HepG2 (cell line): ENCODE results near the gene CALR. TPM values are rescaled to one million over a fixed set of nuclear protein-coding genes. Genes with fewer than 3 reads are reported as not detected.

Source experiments
- CEBPZ ChIP-seq: IDR thresholded peaks from 2 replicates; pipeline ENCODE4 v1.6.1; 2012; ENCODE audit warnings: low read length, improper control_type of control experiment
- CREB1 ChIP-seq, 2 experiments: fragments of 450-650 bp in 1 of 2; IDR thresholded peaks; 2 replicates each; pipeline ENCODE4 v1.6.1; 2016 to 2017; ENCODE audit warnings: control low read depth in 1 of 2, mild to moderate bottlenecking in 1 of 2, missing compliant biosample characterization in 1 of 2, missing genetic modification characterization in 1 of 2
- FLYWCH1 ChIP-seq: sonication (generic); formaldehyde crosslinking; IDR thresholded peaks from 2 replicates; pipeline ENCODE4 v1.8.1; 2023; ENCODE audit warnings: mild to moderate bottlenecking, missing genetic modification reagents
- GATAD2A ChIP-seq: IDR thresholded peaks from 2 replicates; pipeline ENCODE4 v1.6.1; 2016
- ISX ChIP-seq: sonication (generic); formaldehyde crosslinking; conservative IDR thresholded peaks from 2 replicates; pipeline ENCODE4 v1.5.0; 2020; ENCODE audit warnings: missing genetic modification reagents
- KLF13 ChIP-seq: sonication (generic); formaldehyde crosslinking; IDR thresholded peaks from 2 replicates; pipeline ENCODE4 v1.4.0; 2020; ENCODE audit warnings: mild to moderate bottlenecking, missing genetic modification reagents
- KMT2B ChIP-seq: IDR thresholded peaks from 2 replicates; pipeline ENCODE4 v1.6.1; 2016; ENCODE audit warnings: missing genetic modification reagents, missing compliant biosample characterization
- MIXL1 ChIP-seq: IDR thresholded peaks from 2 replicates; pipeline ENCODE4 v1.6.1; 2016
- MTF1 ChIP-seq: sonication (generic); formaldehyde crosslinking; IDR thresholded peaks from 2 replicates; pipeline ENCODE4 v1.5.0; 2020; ENCODE audit warnings: missing genetic modification reagents
- NAIF1 ChIP-seq: sonication (generic); formaldehyde crosslinking; IDR thresholded peaks from 2 replicates; pipeline ENCODE4 v1.5.0; 2020; ENCODE audit warnings: mild to moderate bottlenecking, missing genetic modification reagents, borderline replicate concordance
- NFIC ChIP-seq: IDR thresholded peaks from 2 replicates; pipeline ENCODE4 v1.6.1; 2012; ENCODE audit warnings: mild to moderate bottlenecking, low read length, inconsistent platforms
- RFXANK ChIP-seq: IDR thresholded peaks from 2 replicates; pipeline ENCODE4 v1.6.1; 2016
- SIN3A ChIP-seq: IDR thresholded peaks from 2 replicates; pipeline ENCODE4 v1.6.1; 2011; ENCODE audit warnings: low read depth, mild to moderate bottlenecking, control low read depth, low read length, borderline replicate concordance
- SMARCC2 ChIP-seq: fragments of 450-650 bp; IDR thresholded peaks from 2 replicates; pipeline ENCODE4 v1.6.1; 2017; ENCODE audit warnings: antibody characterized with exemption, mild to moderate bottlenecking
- ZHX1 ChIP-seq: sonication (generic); formaldehyde crosslinking; IDR thresholded peaks from 2 replicates; pipeline ENCODE4 v1.8.1; 2022; ENCODE audit warnings: low read depth, mild to moderate bottlenecking, missing genetic modification reagents
- ZNF280D ChIP-seq: sonication (generic); formaldehyde crosslinking; IDR thresholded peaks from 2 replicates; pipeline ENCODE4 v1.5.1; 2020; ENCODE audit warnings: mild to moderate bottlenecking, missing genetic modification reagents
- ZNF430 ChIP-seq: sonication (generic); formaldehyde crosslinking; IDR thresholded peaks from 2 replicates; pipeline ENCODE4 v1.9.0; 2021; ENCODE audit warnings: mild to moderate bottlenecking, missing genetic modification reagents
- ZNF878 ChIP-seq: sonication (generic); formaldehyde crosslinking; IDR thresholded peaks from 2 replicates; pipeline ENCODE4 v1.8.1; 2023; ENCODE audit warnings: mild to moderate bottlenecking, missing genetic modification reagents, moderate library complexity
- polyA plus RNA-seq, 8 experiments: library from polyadenylated mRNA; depleted of rRNA in 3 of 8; stranded (reverse) in 7 of 8; unstranded in 1 of 8; fragments of >200 nt; fragmentation: Illumina TruSeq in 4 of 8; extraction: Trizol in 4 of 8; gene quantifications; 2 replicates each; pipeline versions ENCODE4 v1.2.1 to v1.2.3, GENCODE V29; 2011 to 2016; ENCODE audit warnings: low read depth in 4 of 8, missing spikeins in 1 of 8, mixed read lengths in 1 of 8; ENCODE audit not compliant: insufficient read depth in 1 of 8
- total RNA-seq, 5 experiments: library from RNA; depleted of rRNA; stranded (reverse); fragments of >200 nt; fragmentation: Illumina TruSeq; extraction: Trizol; gene quantifications; 2 replicates each; pipeline ENCODE4 v1.2.3, GENCODE V29; 2016; ENCODE audit warnings: low read depth in 1 of 5
- TF ChIP-seq, protein P1 (sequence below): sonication (generic); formaldehyde crosslinking; IDR thresholded peaks from 2 replicates; pipeline ENCODE4 v1.4.0; 2020; ENCODE audit warnings: missing genetic modification reagents

The CALR gene
- total and polyA plus RNA-seq, 2 of the 13 experiments (the other 11 are each of a cell fraction or from before 2014, with no cell fraction given): 898 to 934 TPM

GRCh38 chr19:12890787-12891552, 47.4 kb upstream of the CALR start, which contains the start of gene GCDH (continued):
- TF ChIP-seq CEBPZ: no peak
- peak; percentile 76 for TF ChIP-seq SIN3A
- peak; percentile 36; the same call in 1 of the 2 replicates for TF ChIP-seq ZNF430 (CRISPR knock-in tag)
- no peak for TF ChIP-seq ISX (CRISPR knock-in tag)
- no peak for TF ChIP-seq ZNF878 (CRISPR knock-in tag)
- no peak for TF ChIP-seq NFIC
- no peak for TF ChIP-seq MTF1 (CRISPR knock-in tag)
- no peak for TF ChIP-seq KMT2B (CRISPR knock-in tag)
- 0 out of 2 replicates have a peak, but pooled peaks have one; percentile 31 for TF ChIP-seq RFXANK (CRISPR knock-in tag)
- TF ChIP-seq FLYWCH1 (CRISPR knock-in tag): no peak
- TF ChIP-seq ZHX1 (CRISPR knock-in tag): no peak
- no peak for TF ChIP-seq SMARCC2
- TF ChIP-seq, protein P1, sequence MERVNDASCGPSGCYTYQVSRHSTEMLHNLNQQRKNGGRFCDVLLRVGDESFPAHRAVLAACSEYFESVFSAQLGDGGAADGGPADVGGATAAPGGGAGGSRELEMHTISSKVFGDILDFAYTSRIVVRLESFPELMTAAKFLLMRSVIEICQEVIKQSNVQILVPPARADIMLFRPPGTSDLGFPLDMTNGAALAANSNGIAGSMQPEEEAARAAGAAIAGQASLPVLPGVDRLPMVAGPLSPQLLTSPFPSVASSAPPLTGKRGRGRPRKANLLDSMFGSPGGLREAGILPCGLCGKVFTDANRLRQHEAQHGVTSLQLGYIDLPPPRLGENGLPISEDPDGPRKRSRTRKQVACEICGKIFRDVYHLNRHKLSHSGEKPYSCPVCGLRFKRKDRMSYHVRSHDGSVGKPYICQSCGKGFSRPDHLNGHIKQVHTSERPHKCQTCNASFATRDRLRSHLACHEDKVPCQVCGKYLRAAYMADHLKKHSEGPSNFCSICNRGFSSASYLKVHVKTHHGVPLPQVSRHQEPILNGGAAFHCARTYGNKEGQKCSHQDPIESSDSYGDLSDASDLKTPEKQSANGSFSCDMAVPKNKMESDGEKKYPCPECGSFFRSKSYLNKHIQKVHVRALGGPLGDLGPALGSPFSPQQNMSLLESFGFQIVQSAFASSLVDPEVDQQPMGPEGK (CRISPR knock-in tag): peak; percentile 24; the same call in 1 of the 2 replicates
- no peak for TF ChIP-seq KLF13 (CRISPR knock-in tag)
- peak; percentile 79 for TF ChIP-seq CREB1 (IDR thresholded peaks at IDR 0.05)
- peak; percentile 99 for TF ChIP-seq CREB1 (CRISPR knock-in tag; IDR thresholded peaks at IDR 0.05)
- TF ChIP-seq NAIF1 (CRISPR knock-in tag): no peak
- TF ChIP-seq GATAD2A (CRISPR knock-in tag): 0 out of 2 replicates have a peak, but pooled peaks have one; percentile 15
- no peak for TF ChIP-seq ZNF280D (CRISPR knock-in tag)
- 0 out of 2 replicates have a peak, but pooled peaks have one; percentile 38 for TF ChIP-seq MIXL1 (CRISPR knock-in tag)
